Muscle of back (tissue), 11 donors: ENCODE data around the gene RER1. TPM values are rescaled to one million over a fixed set of nuclear protein-coding genes. Genes with fewer than 3 reads are reported as not detected.

Experiments used
- DNase-seq, 3 donors: peaks; one replicate each; pipeline versions ENCODE4 v3.0.0 to v3.0.0-alpha.2; 2013
- polyA plus RNA-seq, 10 donors: library from polyadenylated mRNA; unstranded; fragments of 120-200 nt; gene quantifications; one replicate each; pipeline ENCODE4 v1.2.1, GENCODE V29; 2013; ENCODE audit not compliant: insufficient read length in 10 of 10

The RER1 gene
- polyA plus RNA-seq, 10 donors = 69.9 to 87.9 (median 80.9) TPM

- DNase-seq = no peak
Observed at GRCh38 chr1:2388004-2388913, 3.4 kb upstream of the RER1 start.

- DNase-seq = no peak
Observed at GRCh38 chr1:2389644-2390043, 2.0 kb upstream of the RER1 start.

- no peak for DNase-seq
Observed at GRCh38 chr1:2391931-2392509, 379 bp downstream of the RER1 start.

GRCh38 chr1:2392686-2393085 lies 1.0 kb downstream of the RER1 start:
- DNase-seq = no peak

GRCh38 chr1:2393471-2393877 lies 1.8 kb downstream of the RER1 start:
- DNase-seq = no peak

- DNase-seq = no peak
Observed at GRCh38 chr1:2394220-2394619, 2.6 kb downstream of the RER1 start.

- no peak for DNase-seq
Observed at GRCh38 chr1:2394761-2395160, 3.1 kb downstream of the RER1 start.

- no peak for DNase-seq
Observed at GRCh38 chr1:2395245-2395644, 3.6 kb downstream of the RER1 start.

- no peak for DNase-seq
Observed at GRCh38 chr1:2396059-2396458, 4.4 kb downstream of the RER1 start.

- no peak for DNase-seq
Observed at GRCh38 chr1:2396476-2396875, 4.8 kb downstream of the RER1 start.

GRCh38 chr1:2397007-2397679 lies 5.5 kb downstream of the RER1 start:
- DNase-seq = no peak

GRCh38 chr1:2398871-2399270 lies 7.2 kb downstream of the RER1 start:
- DNase-seq = no peak

- DNase-seq = no peak
Observed at GRCh38 chr1:2399890-2400575, 8.4 kb downstream of the RER1 start.

GRCh38 chr1:2400576-2400909 lies 8.9 kb downstream of the RER1 start:
- DNase-seq = no peak

GRCh38 chr1:2400950-2401649 lies 9.5 kb downstream of the RER1 start:
- no peak for DNase-seq

GRCh38 chr1:2402420-2402819 lies 10.8 kb downstream of the RER1 start:
- no peak for DNase-seq

GRCh38 chr1:2403273-2403672 lies 11.6 kb downstream of the RER1 start:
- DNase-seq = no peak

- DNase-seq = no peak
Observed at GRCh38 chr1:2404142-2404889, 12.7 kb downstream of the RER1 start.

- DNase-seq = no peak
Observed at GRCh38 chr1:2404890-2405511, 13.4 kb downstream of the RER1 start.

- DNase-seq = no peak
Observed at GRCh38 chr1:2405588-2406295, 14.1 kb downstream of the RER1 start.
